Activated B cell treated with CpG ODN at 0.5 μM for 24 hours (primary cell): Measurements from ENCODE around the gene TBC1D22A. TPM values are rescaled to one million over a fixed set of nuclear protein-coding genes. Genes with fewer than 3 reads are reported as not detected.

Experiments used
- ATAC-seq: fragments of 200-7000 bp; cut with Tn5 transposase; one replicate; pipeline ENCODE4 v1.10.0; 2021; ENCODE audit warnings: low read depth, mild to moderate bottlenecking, moderate library complexity
- CTCF ChIA-PET: fragments of 350-600 bp; sonication (Branson Sonifier 250); formaldehyde crosslinking; loops from one replicate; lab custom pipeline; 2021; ENCODE audit warnings: antibody characterized with exemption; lab: Charles Lee
- POLR2A ChIA-PET: fragments of 350-600 bp; sonication (Branson Sonifier 250); formaldehyde crosslinking; loops from one replicate; lab custom pipeline; 2021; ENCODE audit warnings: antibody characterized with exemption; lab: Charles Lee
- DNase-seq: peaks from one replicate; pipeline ENCODE4 v3.0.0; 2022
- H3K27ac Mint-ChIP-seq: one replicate; pipeline ENCODE4 v1.8.0; 2020; ENCODE audit warnings: mixed read lengths
- H3K27me3 Mint-ChIP-seq: one replicate; pipeline ENCODE4 v1.8.0; 2021; ENCODE audit warnings: mixed read lengths
- H3K36me3 Mint-ChIP-seq: one replicate; pipeline ENCODE4 v1.8.0; 2021; ENCODE audit warnings: low read depth, mixed read lengths
- H3K4me1 Mint-ChIP-seq: one replicate; pipeline ENCODE4 v1.8.0; 2021; ENCODE audit warnings: mixed read lengths
- H3K4me3 Mint-ChIP-seq: one replicate; pipeline ENCODE4 v1.8.0; 2020; ENCODE audit warnings: mild to moderate bottlenecking, mixed read lengths
- H3K9me3 Mint-ChIP-seq: one replicate; pipeline ENCODE4 v1.8.0; 2020; ENCODE audit warnings: mixed read lengths
- CTCF ChIP-seq: fragments of 200-600 bp; IDR thresholded peaks from one replicate; pipeline ENCODE4 v1.8.0; 2022; ENCODE audit warnings: antibody characterized with exemption, mild to moderate bottlenecking
- intact Hi-C: fragments of 100-400 bp; cut with micrococcal nuclease; formaldehyde crosslinking; loops from one replicate; pipeline ENCODE4 v1.15.1; 2024
- total RNA-seq: library from RNA; stranded (reverse); gene quantifications from 2 replicates; pipeline ENCODE4 v1.2.3, GENCODE V29; 2022

Gene TBC1D22A
- total RNA-seq, 1 donor from 2014 or later: 85.9 TPM

GRCh38 chr22:46834021-46834737 lies 71.7 kb downstream of the TBC1D22A start:
- Mint-ChIP-seq H3K27ac (no peak overlapping the region), H3K9me3 (peaks cover 12% of the 10 kb centered on the region), H3K4me1 (peaks cover 10% of the 10 kb centered on the region), H3K36me3 (peaks cover 75% of the 10 kb centered on the region), H3K4me3 (no peak overlapping the region), H3K27me3 (no peaks in the 10 kb centered on the region)
- DNase-seq: no peak
- CTCF ChIA-PET: no interaction called here
- ATAC-seq: no peak
- POLR2A ChIA-PET: no interaction called here
- TF ChIP-seq CTCF: no peak
- intact Hi-C loops: no loop called here

DNA sequence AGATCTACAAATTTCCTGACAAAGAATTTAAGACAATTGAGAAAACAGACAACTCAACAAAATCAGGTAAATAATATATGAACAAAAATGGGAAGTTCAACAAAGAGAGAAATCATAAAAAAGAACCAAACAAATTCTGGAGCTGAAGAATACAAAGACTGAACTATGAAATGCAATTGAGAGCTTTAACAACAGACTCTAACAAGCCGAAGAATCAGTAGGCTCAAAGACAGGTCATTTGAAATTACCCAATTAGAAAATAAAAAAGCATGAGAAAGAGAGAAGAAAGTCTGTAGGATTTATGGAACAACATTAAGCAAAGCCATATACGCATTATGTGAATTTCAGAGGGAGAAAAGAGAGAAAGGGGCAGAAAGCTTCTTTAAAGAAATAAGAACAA lies 72.8 kb downstream of the TBC1D22A start:
- Mint-ChIP-seq H3K9me3 (peaks cover 12% of the 10 kb centered on the region), H3K27me3 (no peaks in the 10 kb centered on the region), H3K36me3 (peaks cover 70% of the 10 kb centered on the region), H3K4me3 (no peak overlapping the region), H3K4me1 (peaks cover 8% of the 10 kb centered on the region), H3K27ac (no peak overlapping the region)
- CTCF ChIA-PET: no interaction called here
- intact Hi-C loops: no loop called here
- POLR2A ChIA-PET: no interaction called here
- DNase-seq: no peak
- TF ChIP-seq CTCF: no peak
- ATAC-seq: no peak

DNA sequence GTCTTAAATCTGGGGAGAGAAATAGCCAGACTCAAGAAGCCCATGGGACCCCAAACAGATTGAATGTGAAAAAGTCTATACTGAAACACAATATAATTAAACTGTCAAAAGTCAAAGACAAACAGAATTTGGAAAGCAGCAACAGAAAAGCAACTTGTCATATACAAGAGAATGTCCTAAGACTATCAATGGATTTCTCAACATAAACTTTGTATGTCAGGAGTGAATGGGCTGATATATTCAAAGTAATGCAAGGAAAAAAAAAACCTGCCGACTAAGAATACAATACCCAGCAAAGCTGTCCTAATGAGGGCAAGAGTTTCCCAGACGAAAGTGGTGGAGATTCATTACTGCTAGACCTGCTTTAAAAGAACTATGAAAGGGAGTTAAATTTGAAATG lies 73.2 kb downstream of the TBC1D22A start:
- POLR2A ChIA-PET: no interaction called here
- Mint-ChIP-seq H3K27me3 (no peaks in the 10 kb centered on the region), H3K4me1 (peaks cover 7% of the 10 kb centered on the region), H3K4me3 (no peak overlapping the region), H3K27ac (no peak overlapping the region), H3K9me3 (peaks cover 12% of the 10 kb centered on the region), H3K36me3 (peaks cover 67% of the 10 kb centered on the region)
- ATAC-seq (no peak), DNase-seq (no peak)
- CTCF ChIA-PET: no interaction called here
- intact Hi-C loops: no loop called here
- no peak for TF ChIP-seq CTCF

DNA sequence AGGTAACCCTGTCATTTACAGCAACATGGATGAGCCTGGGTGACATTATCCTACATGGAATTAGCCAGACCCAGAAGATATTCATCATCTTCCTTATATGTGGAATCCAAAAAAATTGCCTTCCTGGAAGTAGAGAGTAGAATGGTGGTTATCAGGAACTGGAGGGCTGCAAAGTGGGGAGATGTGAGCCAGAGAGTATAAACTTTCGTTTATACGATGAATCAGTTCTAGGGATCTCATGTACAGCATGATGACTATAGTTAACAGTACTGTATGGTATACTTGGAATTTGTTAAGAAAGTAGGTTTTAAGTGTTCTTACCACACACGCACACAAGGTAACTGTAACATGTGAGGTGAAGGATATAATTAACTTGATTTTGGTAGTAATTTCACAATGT lies 79.1 kb downstream of the TBC1D22A start:
- intact Hi-C loops: no loop called here
- TF ChIP-seq CTCF: no peak
- H3K27ac Mint-ChIP-seq: no peak overlapping the region
- no peaks in the 10 kb centered on the region for H3K27me3 Mint-ChIP-seq
- H3K36me3 Mint-ChIP-seq: peaks cover 57% of the 10 kb centered on the region
- H3K9me3 Mint-ChIP-seq: peaks cover 2% of the 10 kb centered on the region
- no peak overlapping the region for H3K4me3 Mint-ChIP-seq
- CTCF ChIA-PET: interaction anchor here (0.5 kb wide), 1 partner anchor 20 kb away, joined by 3 read pairs; no protein-coding TSS in a partner anchor
- POLR2A ChIA-PET: no interaction called here
- ATAC-seq: no peak
- DNase-seq: no peak
- peaks cover 11% of the 10 kb centered on the region for H3K4me1 Mint-ChIP-seq

GRCh38 chr22:46842606-46843005 lies 80.2 kb downstream of the TBC1D22A start:
- DNase-seq: no peak
- ATAC-seq: no peak
- H3K27ac Mint-ChIP-seq: no peak overlapping the region

More at GRCh38 chr22:46842606-46843005, 80.2 kb downstream of the TBC1D22A start:
- H3K27me3 Mint-ChIP-seq: no peaks in the 10 kb centered on the region
- H3K4me3 Mint-ChIP-seq: no peak overlapping the region
- peaks cover 11% of the 10 kb centered on the region for H3K4me1 Mint-ChIP-seq
- intact Hi-C loops: no loop called here
- no peak for TF ChIP-seq CTCF
- ChIA-PET POLR2A (no interaction called here), CTCF (no interaction called here)
- peaks cover 62% of the 10 kb centered on the region for H3K36me3 Mint-ChIP-seq
- H3K9me3 Mint-ChIP-seq: no peaks in the 10 kb centered on the region
